ENCODE measurements around the gene JMJD1C. TPM values are rescaled to one million over a fixed set of nuclear protein-coding genes. Genes with fewer than 3 reads are reported as not detected.

JMJD1C gene, protein sequence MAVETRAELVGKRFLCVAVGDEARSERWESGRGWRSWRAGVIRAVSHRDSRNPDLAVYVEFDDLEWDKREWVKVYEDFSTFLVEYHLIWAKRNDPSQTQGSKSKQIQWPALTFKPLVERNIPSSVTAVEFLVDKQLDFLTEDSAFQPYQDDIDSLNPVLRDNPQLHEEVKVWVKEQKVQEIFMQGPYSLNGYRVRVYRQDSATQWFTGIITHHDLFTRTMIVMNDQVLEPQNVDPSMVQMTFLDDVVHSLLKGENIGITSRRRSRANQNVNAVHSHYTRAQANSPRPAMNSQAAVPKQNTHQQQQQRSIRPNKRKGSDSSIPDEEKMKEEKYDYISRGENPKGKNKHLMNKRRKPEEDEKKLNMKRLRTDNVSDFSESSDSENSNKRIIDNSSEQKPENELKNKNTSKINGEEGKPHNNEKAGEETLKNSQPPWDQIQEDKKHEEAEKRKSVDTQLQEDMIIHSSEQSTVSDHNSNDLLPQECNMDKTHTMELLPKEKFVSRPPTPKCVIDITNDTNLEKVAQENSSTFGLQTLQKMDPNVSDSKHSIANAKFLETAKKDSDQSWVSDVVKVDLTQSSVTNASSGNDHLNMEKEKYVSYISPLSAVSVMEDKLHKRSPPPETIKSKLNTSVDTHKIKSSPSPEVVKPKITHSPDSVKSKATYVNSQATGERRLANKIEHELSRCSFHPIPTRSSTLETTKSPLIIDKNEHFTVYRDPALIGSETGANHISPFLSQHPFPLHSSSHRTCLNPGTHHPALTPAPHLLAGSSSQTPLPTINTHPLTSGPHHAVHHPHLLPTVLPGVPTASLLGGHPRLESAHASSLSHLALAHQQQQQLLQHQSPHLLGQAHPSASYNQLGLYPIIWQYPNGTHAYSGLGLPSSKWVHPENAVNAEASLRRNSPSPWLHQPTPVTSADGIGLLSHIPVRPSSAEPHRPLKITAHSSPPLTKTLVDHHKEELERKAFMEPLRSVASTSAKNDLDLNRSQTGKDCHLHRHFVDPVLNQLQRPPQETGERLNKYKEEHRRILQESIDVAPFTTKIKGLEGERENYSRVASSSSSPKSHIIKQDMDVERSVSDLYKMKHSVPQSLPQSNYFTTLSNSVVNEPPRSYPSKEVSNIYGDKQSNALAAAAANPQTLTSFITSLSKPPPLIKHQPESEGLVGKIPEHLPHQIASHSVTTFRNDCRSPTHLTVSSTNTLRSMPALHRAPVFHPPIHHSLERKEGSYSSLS (N-terminal part only)
- total RNA-seq: 42.0 and 91.2 TPM in 2 replicates

DNA sequence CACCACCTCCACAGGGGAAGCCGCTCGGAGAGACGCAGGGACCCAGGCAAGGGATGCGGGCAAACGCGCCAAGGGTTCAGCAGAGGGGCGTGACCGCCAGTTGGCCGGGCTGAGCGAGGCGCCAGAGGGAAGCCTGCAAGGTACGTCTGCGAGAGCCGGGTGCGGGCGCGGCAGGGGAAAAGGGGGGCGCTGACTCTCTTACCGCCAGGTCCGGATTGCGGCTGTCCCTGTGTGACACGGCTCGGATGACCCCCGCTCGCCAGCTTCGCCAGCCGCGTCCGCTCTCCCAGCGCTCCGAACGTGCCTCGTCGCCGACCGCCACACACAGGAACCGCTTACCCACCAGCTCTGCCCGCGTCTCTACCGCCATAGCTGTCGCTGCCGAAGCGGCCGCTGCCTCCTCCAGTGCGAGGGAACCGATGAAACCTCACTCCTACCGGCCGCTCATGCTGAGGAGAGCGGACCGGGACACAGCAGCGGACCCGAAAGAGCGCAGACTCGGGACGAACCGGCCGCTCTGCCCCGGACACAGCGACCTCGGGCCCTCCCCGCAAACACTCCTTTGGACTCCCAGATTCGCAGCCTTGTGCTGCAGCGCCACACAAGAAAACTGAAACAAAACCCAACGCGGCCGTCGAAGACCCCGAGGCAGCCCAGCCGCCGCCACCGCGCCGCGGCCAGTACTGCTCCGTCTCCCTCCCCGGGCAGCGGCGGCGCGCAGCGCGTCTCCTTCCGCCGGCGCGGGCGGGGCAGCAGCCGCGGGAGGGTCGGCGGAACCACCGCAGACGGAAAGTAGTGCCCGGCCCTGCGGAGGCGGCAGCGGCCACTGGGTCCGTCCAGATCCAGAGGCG lies at the start of gene JMJD1C:
JMJD1C (minus strand) TSS at position 685 of the 851 bp plus-strand sequence; CDS start at position 370, 315 bp downstream.

DNA sequence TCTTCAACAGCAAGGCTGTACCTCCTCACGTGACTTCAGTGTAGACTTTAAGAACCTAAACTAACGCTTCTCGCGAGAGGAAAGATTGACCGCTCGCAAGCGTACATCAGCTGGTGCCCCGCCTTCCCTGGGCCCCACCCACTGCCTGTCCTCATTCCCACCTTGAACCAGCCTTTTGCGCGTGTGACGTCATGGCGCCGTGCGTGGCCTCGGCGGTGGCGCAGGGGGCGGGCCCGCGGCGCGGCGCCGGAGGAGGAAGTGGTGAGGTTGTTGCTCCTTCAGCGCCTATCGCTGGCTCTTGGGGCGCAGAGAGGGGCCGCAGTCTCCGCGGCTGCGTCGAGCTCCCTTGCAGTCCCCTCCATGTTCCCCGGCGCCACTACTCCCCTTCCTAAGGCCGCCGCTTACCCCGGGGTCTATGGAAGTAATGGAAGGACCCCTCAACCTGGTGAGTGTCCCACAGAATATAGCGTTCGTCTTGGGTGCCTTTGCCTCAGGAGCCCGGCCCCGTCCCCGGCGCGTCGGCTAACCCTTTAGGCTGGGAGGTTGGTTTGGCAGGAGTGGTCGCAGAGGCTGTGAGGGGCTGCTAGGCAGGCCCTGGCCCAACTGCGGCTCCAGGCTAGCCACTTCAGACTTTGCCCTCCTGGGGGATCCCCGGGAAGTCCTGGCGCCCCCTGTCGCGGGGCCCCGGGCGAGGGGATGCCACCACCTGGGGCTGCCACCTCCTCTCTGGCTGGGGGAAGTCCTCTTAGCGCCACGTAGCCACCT lies 332.5 kb downstream of the JMJD1C start, which contains the start of gene NRBF2:
NRBF2 (plus strand) TSS at position 273 of the 765 bp plus-strand sequence; CDS start at position 416, 143 bp downstream.

Other genes with a start within 250 kb of the JMJD1C start
- gene REEP3, start 55.4 kb upstream of the JMJD1C start, total RNA-seq: 50.4 and 63.3 TPM in 2 replicates